Common myeloid progenitor, CD34-positive (primary cell): ENCODE measurements around the gene HECTD2.
A peak's percentile ranks its signal among the peaks of the same experiment; 100 is the strongest.
"Not testable (repeated sequence)": the region's sequence is repeated elsewhere in the genome, so short reads cannot be mapped to it uniquely, and the experiment has no call there.

Source experiments
- CTCF ChIA-PET: fragments of 350-600 bp; sonication (Branson Sonifier 250); formaldehyde crosslinking; loops from one replicate; lab custom pipeline; 2021; ENCODE audit warnings: antibody characterized with exemption; lab: Charles Lee
- POLR2A ChIA-PET: fragments of 350-600 bp; sonication (Branson Sonifier 250); formaldehyde crosslinking; loops from one replicate; lab custom pipeline; 2021; ENCODE audit warnings: antibody characterized with exemption; lab: Charles Lee
- DNase-seq, 3 donors: peaks; one replicate each; pipeline versions ENCODE4 v3.0.0 to v3.0.0-alpha.2; 2013
- H3K27ac ChIP-seq, 2 experiments: 1 replicate in 1 of 2; 2 replicates in 1 of 2; pipeline ENCODE4 v1.7.0; 2013; ENCODE audit warnings: inconsistent platforms in 2 of 2, low read length in 2 of 2, mild to moderate bottlenecking in 2 of 2, low read depth in 1 of 2, moderate library complexity in 1 of 2; ENCODE audit not compliant: severe bottlenecking in 2 of 2, insufficient read depth in 1 of 2, poor library complexity in 1 of 2
- H3K27me3 ChIP-seq, 5 experiments: replicated peaks in 2 of 5; 1 replicate in 3 of 5; 2 replicates in 2 of 5; pipeline versions ENCODE4 v1.6.1 to v1.7.0; 2013; ENCODE audit warnings: low read length in 4 of 5, mild to moderate bottlenecking in 2 of 5, moderate library complexity in 2 of 5, inconsistent platforms in 1 of 5; ENCODE audit not compliant: insufficient read depth in 5 of 5, control insufficient read depth in 4 of 5
- H3K36me3 ChIP-seq, 4 experiments: 1 replicate in 2 of 4; 2 replicates in 2 of 4; pipeline versions ENCODE4 v1.6.1 to v1.7.0; 2013; ENCODE audit warnings: low read length in 3 of 4, control low read depth in 1 of 4, mild to moderate bottlenecking in 1 of 4; ENCODE audit not compliant: control insufficient read depth in 4 of 4, insufficient read depth in 4 of 4
- H3K4me1 ChIP-seq, 4 experiments: 1 replicate in 3 of 4; 2 replicates in 1 of 4; pipeline versions ENCODE4 v1.6.1 to v1.7.1; 2013; ENCODE audit warnings: low read length in 3 of 4, mild to moderate bottlenecking in 3 of 4, control low read depth in 1 of 4, inconsistent platforms in 1 of 4, moderate library complexity in 1 of 4; ENCODE audit not compliant: control insufficient read depth in 4 of 4, insufficient read depth in 4 of 4; ENCODE audit errors: control extremely low read depth in 1 of 4
- H3K4me3 ChIP-seq, 7 experiments: 1 replicate in 4 of 7; 2 replicates in 3 of 7; pipeline versions ENCODE4 v1.5.1 to v1.7.0; 2013; ENCODE audit warnings: mild to moderate bottlenecking in 7 of 7, low read length in 6 of 7, moderate library complexity in 6 of 7, inconsistent platforms in 2 of 7, low read depth in 2 of 7, control low read depth in 1 of 7; ENCODE audit not compliant: insufficient read depth in 4 of 7, control insufficient read depth in 1 of 7; ENCODE audit errors: extremely low read depth in 1 of 7
- H3K9me3 ChIP-seq, 5 experiments: 1 replicate in 4 of 5; 2 replicates in 1 of 5; pipeline versions ENCODE4 v1.6.1 to v1.7.1; 2013; ENCODE audit warnings: low read length in 4 of 5, mild to moderate bottlenecking in 2 of 5, inconsistent platforms in 1 of 5, low read depth in 1 of 5, moderate library complexity in 1 of 5; ENCODE audit not compliant: control insufficient read depth in 4 of 5, insufficient read depth in 2 of 5; ENCODE audit errors: control extremely low read depth in 1 of 5
- WGBS: methylation state at CpG from one replicate; pipeline ENCODE4 v1.1.5; 2013; ENCODE audit not compliant: insufficient coverage; 5-methylcytosine and 5-hydroxymethylcytosine counted together

Gene HECTD2

GRCh38 chr10:91369978-91370589 is 40.1 kb upstream of the HECTD2 start:
- peak in 2 of 3 donors; percentile 19 to 30 for DNase-seq
- H3K4me1 ChIP-seq, POLR2A ChIA-PET, H3K27ac ChIP-seq, H3K4me3 ChIP-seq, H3K36me3 ChIP-seq, H3K27me3 ChIP-seq: not testable (repeated sequence)
- no CpG with 5 or more reads among the region's 6 CpGs for WGBS
- peaks cover 2 to 18% (median 6%) of the 10 kb centered on the region in 5 experiments for H3K9me3 ChIP-seq
- CTCF ChIA-PET = interaction anchor here (0.6 to 1.2 kb wide), 2 partner anchors 14 to 71 kb away, joined by 3 read pairs; no protein-coding TSS in a partner anchor

GRCh38 chr10:91374052-91374451 is 36.1 kb upstream of the HECTD2 start:
- H3K27me3 ChIP-seq = peaks cover 0 to 16% (median 4%) of the 10 kb centered on the region in 5 experiments
- peaks cover 6 to 37% (median 17%) of the 10 kb centered on the region in 5 experiments for H3K9me3 ChIP-seq
- H3K4me3 ChIP-seq = no peak overlapping the region
- CTCF ChIA-PET = no interaction called here
- H3K27ac ChIP-seq = no peak overlapping the region
- peak; percentile 12 to 51 (median 38) for DNase-seq
- POLR2A ChIA-PET = no interaction called here
- no peaks in the 10 kb centered on the region for H3K36me3 ChIP-seq
- peaks cover 0 to 12% (median 0%) of the 10 kb centered on the region in 4 experiments for H3K4me1 ChIP-seq

- no peaks in the 10 kb centered on the region for H3K36me3 ChIP-seq
- peak; percentile 63 to 80 (median 79) for DNase-seq
- H3K9me3 ChIP-seq = peaks cover 7 to 40% (median 17%) of the 10 kb centered on the region in 5 experiments
- ChIA-PET POLR2A (no interaction called here), CTCF (interaction anchor here (0.7 to 2.2 kb wide), 5 partner anchors 10 to 117 kb away, joined by 3 to 10 read pairs (median 4); no protein-coding TSS in a partner anchor)
- no peak overlapping the region for H3K27ac ChIP-seq
- peaks cover 0 to 42% (median 4%) of the 10 kb centered on the region in 5 experiments for H3K27me3 ChIP-seq
- peaks cover 0 to 17% (median 1%) of the 10 kb centered on the region in 4 experiments for H3K4me1 ChIP-seq
- H3K4me3 ChIP-seq = no peak overlapping the region
Observed at GRCh38 chr10:91378061-91378460, 32.1 kb upstream of the HECTD2 start.

- H3K9me3 ChIP-seq = peaks cover 0 to 15% (median 5%) of the 10 kb centered on the region in 5 experiments
- H3K4me1 ChIP-seq = peaks cover 0 to 17% (median 1%) of the 10 kb centered on the region in 4 experiments
- H3K4me3 ChIP-seq = no peak overlapping the region
- no peak overlapping the region for H3K27ac ChIP-seq
- ChIA-PET POLR2A (no interaction called here), CTCF (interaction anchor here (0.8 to 2.1 kb wide), 3 partner anchors 9 to 101 kb away, joined by 3 to 8 read pairs (median 3); no protein-coding TSS in a partner anchor)
- no peaks in the 10 kb centered on the region for H3K36me3 ChIP-seq
- H3K27me3 ChIP-seq = peaks cover 0 to 57% (median 8%) of the 10 kb centered on the region in 5 experiments
- 55% methylated on average over 3 of the region's 3 CpGs for WGBS
- DNase-seq = no peak
Observed at GRCh38 chr10:91380873-91381256, 29.3 kb upstream of the HECTD2 start.

- POLR2A ChIA-PET = no interaction called here
- CTCF ChIA-PET = interaction anchor here (0.8 to 2.1 kb wide), 3 partner anchors 9 to 100 kb away, joined by 3 to 8 read pairs (median 3); no protein-coding TSS in a partner anchor
- H3K4me1 ChIP-seq = peaks cover 0 to 17% (median 1%) of the 10 kb centered on the region in 4 experiments
- no peak for DNase-seq
- 56% methylated on average over 8 of the region's 9 CpGs for WGBS
- H3K36me3 ChIP-seq = no peaks in the 10 kb centered on the region
- H3K27me3 ChIP-seq = peaks cover 0 to 60% (median 8%) of the 10 kb centered on the region in 5 experiments
- H3K4me3 ChIP-seq = no peak overlapping the region
- peaks cover 0 to 12% (median 5%) of the 10 kb centered on the region in 5 experiments for H3K9me3 ChIP-seq
- no peak overlapping the region for H3K27ac ChIP-seq
Observed at GRCh38 chr10:91381257-91381891, 28.8 kb upstream of the HECTD2 start.

DNA sequence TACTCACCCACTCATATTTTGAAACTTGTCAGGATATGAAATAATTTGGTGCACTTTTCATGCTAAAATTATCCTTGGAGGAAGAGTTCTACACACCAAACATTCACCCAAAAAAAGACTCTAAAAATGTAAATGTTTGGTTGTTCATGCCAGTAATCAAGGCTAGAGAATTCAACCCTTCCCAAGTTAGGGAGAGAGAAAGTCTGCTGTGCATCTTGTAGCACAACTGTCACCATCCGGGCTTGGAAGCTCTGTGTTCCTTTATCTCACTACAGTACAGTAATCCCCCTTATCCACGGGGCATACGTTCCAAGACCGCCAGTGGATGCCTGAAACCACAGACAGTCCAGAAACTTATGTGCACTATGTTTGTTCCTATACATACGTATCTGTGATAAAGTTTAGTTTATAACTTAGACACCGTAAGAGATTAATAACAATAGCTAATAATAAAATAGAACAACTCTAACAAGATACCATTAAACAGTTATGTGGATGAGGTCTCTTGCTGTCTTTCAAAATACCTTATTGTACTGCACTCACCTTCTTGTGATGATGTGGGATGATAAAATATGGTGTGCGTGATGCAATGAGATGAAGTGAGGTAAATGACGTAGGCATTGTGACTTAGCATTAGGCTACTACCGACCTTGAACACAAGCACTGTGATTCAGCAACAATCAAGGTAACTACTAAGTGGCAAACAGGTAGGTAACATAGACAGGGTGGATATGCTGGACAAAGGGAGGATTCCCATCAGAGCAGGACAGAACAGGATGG is 24.6 kb upstream of the HECTD2 start:
- WGBS = 94% methylated on average over 4 of the region's 9 CpGs
- POLR2A ChIA-PET = no interaction called here
- Histone ChIP-seq H3K4me3 (no peak overlapping the region), H3K9me3 (no peaks in the 10 kb centered on the region), H3K27me3 (peaks cover 2 to 64% (median 9%) of the 10 kb centered on the region in 5 experiments), H3K27ac (no peak overlapping the region), H3K36me3 (no peaks in the 10 kb centered on the region), H3K4me1 (peaks cover 0 to 9% (median 1%) of the 10 kb centered on the region in 4 experiments)
- CTCF ChIA-PET = no interaction called here
- DNase-seq = no peak
